Memory B cell (primary cell): ENCODE data around the gene PGR.

Experiments used
- ATAC-seq: fragments of 150-1000 bp; cut with Tn5 transposase; 2 replicates; pipeline ENCODE4 v1.10.0; 2021; ENCODE audit warnings: low read depth, mild to moderate bottlenecking, moderate library complexity
- DNase-seq, 2 donors: peaks; one replicate each; pipeline ENCODE4 v3.0.0; 2022; ENCODE audit warnings: low spot score in 2 of 2
- H3K27ac Mint-ChIP-seq: one replicate; pipeline ENCODE4 v1.8.0; 2022; ENCODE audit warnings: mild to moderate bottlenecking, moderate library complexity, mixed read lengths
- H3K27me3 Mint-ChIP-seq: one replicate; pipeline ENCODE4 v1.8.0; 2022; ENCODE audit warnings: mixed read lengths
- H3K36me3 Mint-ChIP-seq: one replicate; pipeline ENCODE4 v1.8.0; 2022; ENCODE audit warnings: mild to moderate bottlenecking, mixed read lengths
- H3K4me1 Mint-ChIP-seq: one replicate; pipeline ENCODE4 v1.8.0; 2022; ENCODE audit warnings: mixed read lengths
- H3K4me3 Mint-ChIP-seq: one replicate; pipeline ENCODE4 v1.8.0; 2022; ENCODE audit warnings: mild to moderate bottlenecking, moderate library complexity, mixed read lengths
- H3K9me3 Mint-ChIP-seq: one replicate; pipeline ENCODE4 v1.8.0; 2022; ENCODE audit warnings: mixed read lengths

PGR gene

DNA sequence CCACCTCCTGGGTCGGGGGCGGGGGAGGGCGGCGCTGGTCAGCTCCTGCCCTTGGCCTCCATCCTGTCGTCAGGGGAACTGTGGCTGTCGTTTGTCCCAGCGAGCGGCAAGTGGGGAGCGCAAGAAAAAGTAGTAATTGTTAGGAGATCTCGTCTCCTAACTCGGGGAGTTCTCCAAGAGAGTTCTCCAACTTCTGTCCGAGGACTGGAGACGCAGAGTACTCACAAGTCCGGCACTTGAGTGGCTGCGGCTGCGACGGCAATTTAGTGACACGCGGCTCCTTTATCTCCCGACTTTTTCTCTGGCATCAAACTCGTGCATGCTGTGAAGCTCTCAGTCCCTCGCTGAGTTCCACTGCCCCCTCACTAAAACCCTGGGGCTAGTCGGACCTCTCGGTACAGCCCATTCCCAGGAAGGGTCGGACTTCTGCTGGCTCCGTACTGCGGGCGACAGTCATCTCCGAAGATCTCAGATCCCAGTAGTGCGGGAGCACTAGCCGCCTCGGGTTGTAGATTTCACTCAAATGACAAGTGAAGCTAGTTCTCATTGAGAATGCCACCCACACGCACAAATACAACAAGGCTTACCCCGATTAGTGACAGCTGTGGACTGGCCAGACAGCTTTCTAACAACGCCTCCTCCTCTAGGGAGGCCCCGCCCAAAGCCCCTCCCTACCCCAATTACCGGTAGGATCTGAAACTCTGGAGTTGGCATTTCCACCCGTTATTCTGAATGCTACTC lies at the start of gene PGR:
PGR (minus strand) TSS at position 611 of the 741 bp plus-strand sequence. CDS start 743 bp downstream, outside the sequence.
- peaks cover 17% of the 10 kb centered on the region for H3K27me3 Mint-ChIP-seq
- H3K4me3 Mint-ChIP-seq: peak within 1 kb of the TSS; percentile 39
- no peak within 1 kb of the TSS for H3K27ac Mint-ChIP-seq
- ATAC-seq: no peak
- no peaks in the 10 kb centered on the region for H3K9me3 Mint-ChIP-seq
- no peaks in the 10 kb centered on the region for H3K36me3 Mint-ChIP-seq
- peaks cover 5% of the 10 kb centered on the region for H3K4me1 Mint-ChIP-seq
- DNase-seq: no peak

DNA sequence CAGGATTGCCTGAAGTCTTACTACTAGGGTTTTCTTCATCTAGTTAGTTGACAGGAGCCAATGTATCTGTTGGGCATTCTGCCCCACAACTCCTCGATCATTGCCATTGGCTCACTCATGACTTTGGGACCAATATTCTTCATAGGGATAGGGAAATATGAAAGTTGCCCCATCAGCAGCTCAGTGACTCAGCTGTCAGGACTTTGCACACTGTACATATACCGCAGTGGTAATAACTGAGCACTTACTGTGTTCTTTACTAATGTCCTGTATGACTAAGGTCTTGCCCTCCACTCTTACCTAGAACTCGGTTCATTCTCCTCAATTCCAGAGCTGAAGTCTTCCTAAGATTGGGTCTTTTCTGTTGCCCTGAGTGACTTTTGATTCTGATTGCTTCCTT lies 46.8 kb upstream of the PGR start:
- no peaks in the 10 kb centered on the region for H3K9me3 Mint-ChIP-seq
- peaks cover 2% of the 10 kb centered on the region for H3K27me3 Mint-ChIP-seq
- DNase-seq: no peak
- no peaks in the 10 kb centered on the region for H3K4me1 Mint-ChIP-seq
- H3K36me3 Mint-ChIP-seq: no peaks in the 10 kb centered on the region
- ATAC-seq: no peak
- H3K27ac Mint-ChIP-seq: no peak overlapping the region
- no peak overlapping the region for H3K4me3 Mint-ChIP-seq

DNA sequence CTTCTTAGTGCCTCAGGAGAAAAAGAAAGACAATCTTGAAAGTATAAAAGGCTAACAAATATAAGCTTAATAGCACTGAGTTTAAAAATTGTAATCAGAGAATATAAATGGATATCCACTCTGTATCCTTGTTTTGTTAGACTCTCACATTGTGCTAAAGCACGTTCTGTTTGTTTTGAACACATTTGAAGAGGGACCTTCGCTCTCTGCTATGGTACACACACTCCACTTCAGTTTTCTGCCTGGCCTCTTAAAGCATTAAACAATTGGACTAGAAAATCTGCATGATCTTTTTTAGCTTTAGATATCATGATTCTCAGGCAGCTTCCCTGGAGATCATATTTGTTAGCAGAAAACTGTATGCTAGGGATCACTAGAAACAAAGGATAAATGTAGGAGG lies 40.3 kb upstream of the PGR start:
- Mint-ChIP-seq H3K27me3 (peaks cover 3% of the 10 kb centered on the region), H3K4me3 (no peak overlapping the region), H3K36me3 (no peaks in the 10 kb centered on the region), H3K9me3 (peaks cover 6% of the 10 kb centered on the region), H3K4me1 (no peaks in the 10 kb centered on the region), H3K27ac (no peak overlapping the region)
- DNase-seq: no peak
- ATAC-seq: no peak

DNA sequence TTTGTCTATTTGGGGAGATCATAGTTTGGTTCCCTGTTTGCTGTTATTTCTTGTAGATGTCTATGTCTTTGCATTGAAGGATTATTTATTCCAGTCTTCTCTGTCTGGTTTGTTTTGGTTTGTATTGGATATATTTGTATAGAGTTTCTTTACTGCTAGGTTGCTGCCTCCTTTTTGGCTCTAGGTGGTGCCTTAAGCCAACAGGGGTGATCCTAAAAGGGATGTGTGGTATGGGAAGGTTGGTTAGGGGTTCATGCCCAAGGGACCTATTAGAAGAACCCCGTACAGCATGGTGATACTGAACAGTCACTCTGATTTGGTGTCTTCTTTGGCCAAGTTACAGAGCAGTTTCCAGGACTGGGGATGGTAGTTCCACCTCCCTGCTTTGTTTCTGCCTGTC lies 36.4 kb upstream of the PGR start:
- no peak overlapping the region for H3K4me3 Mint-ChIP-seq
- ATAC-seq (no peak), DNase-seq (no peak)
- H3K27ac Mint-ChIP-seq: no peak overlapping the region
- no peaks in the 10 kb centered on the region for H3K36me3 Mint-ChIP-seq
- H3K9me3 Mint-ChIP-seq: peaks cover 6% of the 10 kb centered on the region
- H3K4me1 Mint-ChIP-seq: no peaks in the 10 kb centered on the region
- peaks cover 3% of the 10 kb centered on the region for H3K27me3 Mint-ChIP-seq

DNA sequence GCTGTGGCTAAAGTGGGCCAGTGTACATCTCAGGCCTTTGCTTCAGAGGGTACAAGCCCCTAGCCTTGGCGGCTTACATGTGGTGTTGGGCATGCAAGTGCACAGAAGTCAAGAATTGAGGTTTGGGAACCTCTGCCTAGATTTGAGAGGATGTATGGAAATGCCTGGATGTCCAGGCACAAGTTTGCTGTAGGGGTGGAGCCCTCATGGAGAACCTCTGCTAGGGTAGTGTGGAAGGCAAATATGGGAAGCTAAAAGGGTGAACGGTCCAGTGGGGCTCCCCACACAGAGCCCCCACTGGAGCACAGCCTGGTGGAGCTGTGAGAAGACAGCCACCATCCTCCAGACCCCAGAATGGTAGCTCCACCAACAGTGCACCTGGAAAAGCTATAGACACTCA lies 28.5 kb upstream of the PGR start:
- Mint-ChIP-seq H3K4me3 (no peak overlapping the region), H3K27ac (no peak overlapping the region), H3K9me3 (peaks cover 20% of the 10 kb centered on the region), H3K4me1 (no peaks in the 10 kb centered on the region), H3K36me3 (peaks cover 4% of the 10 kb centered on the region), H3K27me3 (no peaks in the 10 kb centered on the region)
- ATAC-seq (no peak), DNase-seq (no peak)

DNA sequence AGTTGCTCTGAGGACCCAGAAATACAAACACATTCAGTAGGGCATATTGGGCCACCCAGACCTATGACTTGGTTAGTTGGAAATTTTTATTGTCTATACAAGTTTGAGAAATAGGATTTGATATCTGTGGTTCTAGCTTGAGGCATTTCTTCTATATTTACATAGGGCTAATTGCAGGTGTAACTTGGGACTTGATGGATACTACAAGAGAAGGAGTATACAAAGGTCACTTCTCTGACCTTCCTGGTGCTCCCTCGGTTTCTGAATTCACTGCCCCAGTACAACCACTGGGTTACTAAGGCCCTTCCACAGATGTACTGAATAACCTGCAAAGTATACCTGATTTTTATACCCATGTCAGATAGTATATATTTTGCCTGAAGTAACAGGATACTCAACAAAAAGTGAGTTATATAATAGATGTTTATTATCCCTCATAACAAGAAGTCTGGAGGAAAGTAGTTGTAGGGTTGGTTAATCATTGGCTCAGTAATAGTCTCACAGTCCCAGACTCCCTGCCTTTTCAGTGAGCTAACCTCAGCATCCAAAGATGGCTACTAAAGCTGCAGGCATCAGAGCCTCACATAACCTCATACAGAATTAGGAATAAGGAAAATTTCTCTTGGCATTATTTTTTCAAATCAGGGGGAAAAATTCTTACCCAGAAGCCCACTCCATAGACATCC lies 8.8 kb upstream of the PGR start:
- Mint-ChIP-seq H3K4me1 (no peaks in the 10 kb centered on the region), H3K27me3 (peaks cover 6% of the 10 kb centered on the region), H3K36me3 (no peaks in the 10 kb centered on the region), H3K9me3 (no peaks in the 10 kb centered on the region), H3K27ac (no peak overlapping the region), H3K4me3 (no peak overlapping the region)
- no peak for ATAC-seq
- no peak for DNase-seq

DNA sequence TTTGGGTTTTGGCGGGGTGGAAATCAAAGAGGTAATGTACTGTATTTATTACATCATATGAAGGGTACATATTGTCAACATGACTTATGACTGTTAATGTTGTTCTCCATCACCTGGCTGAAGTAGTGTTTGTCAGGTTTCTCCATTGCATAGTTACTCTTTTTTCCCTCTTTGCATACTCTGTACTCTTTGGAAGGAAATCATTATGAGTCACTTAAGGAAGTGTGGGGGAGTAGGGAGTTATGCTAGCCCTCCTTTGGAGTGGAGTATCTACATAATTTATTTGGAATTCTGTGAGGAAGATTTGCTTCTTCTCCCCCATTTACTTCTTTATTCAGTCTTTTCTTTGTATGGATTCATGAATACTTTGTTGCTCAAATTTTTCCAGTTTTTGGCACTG lies 3.6 kb upstream of the PGR start:
- no peak overlapping the region for H3K4me3 Mint-ChIP-seq
- H3K9me3 Mint-ChIP-seq: no peaks in the 10 kb centered on the region
- H3K27ac Mint-ChIP-seq: no peak overlapping the region
- peaks cover 3% of the 10 kb centered on the region for H3K4me1 Mint-ChIP-seq
- DNase-seq: no peak
- no peaks in the 10 kb centered on the region for H3K36me3 Mint-ChIP-seq
- peaks cover 16% of the 10 kb centered on the region for H3K27me3 Mint-ChIP-seq
- no peak for ATAC-seq

DNA sequence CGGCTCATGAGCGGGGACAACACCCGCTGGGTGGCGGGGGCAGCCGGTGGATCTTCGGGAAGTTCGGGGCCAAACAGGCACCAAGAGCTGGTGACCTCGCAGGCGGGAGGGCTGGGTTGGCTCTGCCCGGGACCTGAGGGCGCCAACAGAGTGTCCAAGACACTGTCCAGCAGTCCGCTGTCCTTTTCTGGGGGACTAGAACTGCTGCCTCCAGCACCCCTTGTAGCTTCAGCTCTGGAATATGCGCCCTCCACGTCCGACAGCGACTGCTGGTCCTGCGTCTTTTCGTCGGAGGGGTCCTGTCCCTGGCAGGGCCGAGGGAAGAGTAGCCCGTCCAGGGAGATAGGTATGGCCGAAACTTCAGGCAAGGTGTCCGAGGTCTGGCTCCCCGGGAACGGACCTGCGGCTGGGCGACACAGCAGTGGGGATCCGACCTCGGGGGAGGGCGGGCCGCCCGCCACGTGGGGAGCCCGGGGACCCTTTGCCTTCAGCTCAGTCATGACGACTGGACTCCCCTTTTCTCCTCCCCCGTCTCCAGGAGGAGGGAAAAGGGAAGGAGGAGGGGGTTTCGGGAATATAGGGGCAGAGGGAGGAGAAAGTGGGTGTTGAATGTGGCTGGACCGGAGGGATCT lies 926 bp downstream of the PGR start:
- no peaks in the 10 kb centered on the region for H3K36me3 Mint-ChIP-seq
- no peak overlapping the region for H3K27ac Mint-ChIP-seq
- ATAC-seq (no peak), DNase-seq (no peak)
- no peaks in the 10 kb centered on the region for H3K9me3 Mint-ChIP-seq
- peak overlapping the region; percentile 6 for H3K4me3 Mint-ChIP-seq
- H3K27me3 Mint-ChIP-seq: peaks cover 15% of the 10 kb centered on the region
- peaks cover 5% of the 10 kb centered on the region for H3K4me1 Mint-ChIP-seq

DNA sequence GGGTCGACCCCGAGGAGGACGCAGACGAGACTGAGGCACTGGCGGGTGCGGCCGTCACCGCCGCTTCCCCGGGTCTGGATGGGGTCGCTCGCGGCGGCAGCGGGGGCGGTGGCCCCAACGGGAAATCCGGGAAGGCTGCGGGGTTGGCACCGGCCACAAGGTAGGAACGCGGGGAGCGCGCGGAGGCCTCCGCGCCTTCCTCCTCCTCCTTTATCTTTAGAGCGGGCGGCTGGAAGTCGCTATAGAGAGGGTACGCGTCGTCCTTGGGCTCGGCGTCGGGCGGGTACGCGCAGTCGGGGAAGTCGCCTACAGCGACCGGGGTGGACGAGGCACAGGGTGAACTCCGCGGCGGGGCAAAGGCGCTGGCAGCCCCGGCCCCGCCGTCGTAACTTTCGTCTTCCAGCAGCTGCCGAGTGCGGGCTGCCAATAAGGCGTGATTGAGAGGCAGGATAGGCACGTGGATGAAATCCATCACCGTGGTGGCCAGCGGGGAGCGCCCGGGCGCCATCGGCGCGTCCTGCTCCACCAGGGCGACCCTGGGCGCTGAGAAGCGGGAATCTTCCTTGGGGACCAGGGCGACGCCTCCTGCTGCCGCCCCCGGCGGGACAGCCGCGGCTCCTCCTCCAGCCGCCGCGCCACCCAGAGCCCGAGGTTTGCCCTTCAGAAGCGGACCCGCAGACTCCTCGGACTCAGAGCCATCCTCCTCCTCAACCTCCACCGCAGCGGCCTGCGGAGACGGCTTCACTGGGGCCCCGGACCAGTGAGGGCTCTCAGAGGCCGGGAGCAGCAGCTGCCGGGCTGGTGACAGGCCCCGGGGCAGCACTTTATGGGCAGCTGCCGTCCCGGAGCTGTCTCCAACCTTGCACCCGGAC lies 1.7 kb downstream of the PGR start:
- H3K4me1 Mint-ChIP-seq: peaks cover 5% of the 10 kb centered on the region
- no peaks in the 10 kb centered on the region for H3K36me3 Mint-ChIP-seq
- peaks cover 16% of the 10 kb centered on the region for H3K27me3 Mint-ChIP-seq
- peak overlapping the region; percentile 65 for H3K4me3 Mint-ChIP-seq
- no peaks in the 10 kb centered on the region for H3K9me3 Mint-ChIP-seq
- peak in 1 of 2 donors; percentile 17 for DNase-seq
- H3K27ac Mint-ChIP-seq: no peak overlapping the region
- ATAC-seq: peak; percentile 21

DNA sequence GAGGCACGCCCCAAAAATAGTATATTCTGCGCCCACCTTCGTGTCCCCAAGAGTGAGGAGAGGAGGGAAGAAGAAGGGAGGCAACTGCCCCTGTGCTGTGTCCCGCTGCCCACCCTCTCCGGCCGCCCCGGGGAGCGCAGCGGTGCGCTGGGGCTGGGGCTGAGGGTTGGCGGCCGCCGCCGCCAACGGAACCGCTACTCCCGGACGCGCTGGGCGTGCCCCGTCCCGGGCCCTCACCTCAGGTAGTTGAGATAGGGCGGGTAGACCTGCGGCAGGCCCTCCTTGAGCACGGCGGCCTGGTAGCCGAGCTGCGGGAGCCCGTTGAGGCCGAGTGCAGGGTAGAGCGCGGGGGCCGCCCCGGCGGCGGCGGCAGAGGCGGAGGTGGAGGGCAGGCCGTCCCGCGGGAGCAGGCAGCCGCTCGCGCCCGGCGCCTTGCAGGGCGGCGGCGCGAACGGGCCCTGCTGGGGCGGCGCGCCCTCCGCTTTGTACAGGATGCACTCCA lies 2.4 kb downstream of the PGR start:
- Mint-ChIP-seq H3K4me1 (peaks cover 5% of the 10 kb centered on the region), H3K27me3 (peaks cover 18% of the 10 kb centered on the region), H3K27ac (no peak overlapping the region), H3K4me3 (peak overlapping the region; percentile 86), H3K9me3 (no peaks in the 10 kb centered on the region), H3K36me3 (no peaks in the 10 kb centered on the region)
- DNase-seq (peak; percentile 3 to 24), ATAC-seq (peak; percentile 51)

DNA sequence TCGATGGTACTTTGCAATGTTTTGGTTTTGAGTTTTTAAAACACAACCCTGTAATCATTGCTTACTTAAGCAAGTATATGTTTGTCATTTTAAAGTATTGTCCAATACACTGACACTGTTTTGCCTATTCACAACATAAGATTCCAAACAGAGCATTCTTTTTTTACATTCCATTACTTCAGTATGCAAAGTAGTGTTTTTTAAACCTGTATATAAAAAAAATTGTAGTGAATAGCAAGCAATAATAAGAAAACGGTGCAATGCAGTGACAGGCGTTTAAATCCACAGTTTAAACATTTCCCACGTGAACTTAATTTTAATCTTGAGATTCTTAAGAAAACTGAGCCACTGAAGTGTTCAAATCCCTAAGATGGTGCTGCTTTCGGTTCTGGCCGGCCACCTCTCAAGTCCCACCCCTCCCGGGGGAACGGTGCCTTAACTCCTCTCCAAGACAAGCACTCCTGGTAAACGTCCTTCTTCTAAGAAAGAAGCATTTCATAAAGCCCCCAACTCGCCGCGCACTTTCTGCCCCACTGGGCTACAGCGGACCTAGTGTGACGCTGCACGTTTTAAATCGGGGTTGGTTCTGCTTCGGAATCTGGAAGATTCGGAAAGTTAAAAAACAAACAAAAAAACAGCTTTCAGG lies 2.9 kb downstream of the PGR start:
- H3K4me3 Mint-ChIP-seq: peak overlapping the region; percentile 86
- ATAC-seq (peak; percentile 15), DNase-seq (peak in 1 of 2 donors; percentile 13)
- H3K27me3 Mint-ChIP-seq: peaks cover 18% of the 10 kb centered on the region
- H3K4me1 Mint-ChIP-seq: peaks cover 5% of the 10 kb centered on the region
- H3K9me3 Mint-ChIP-seq: no peaks in the 10 kb centered on the region
- no peak overlapping the region for H3K27ac Mint-ChIP-seq
- H3K36me3 Mint-ChIP-seq: no peaks in the 10 kb centered on the region

DNA sequence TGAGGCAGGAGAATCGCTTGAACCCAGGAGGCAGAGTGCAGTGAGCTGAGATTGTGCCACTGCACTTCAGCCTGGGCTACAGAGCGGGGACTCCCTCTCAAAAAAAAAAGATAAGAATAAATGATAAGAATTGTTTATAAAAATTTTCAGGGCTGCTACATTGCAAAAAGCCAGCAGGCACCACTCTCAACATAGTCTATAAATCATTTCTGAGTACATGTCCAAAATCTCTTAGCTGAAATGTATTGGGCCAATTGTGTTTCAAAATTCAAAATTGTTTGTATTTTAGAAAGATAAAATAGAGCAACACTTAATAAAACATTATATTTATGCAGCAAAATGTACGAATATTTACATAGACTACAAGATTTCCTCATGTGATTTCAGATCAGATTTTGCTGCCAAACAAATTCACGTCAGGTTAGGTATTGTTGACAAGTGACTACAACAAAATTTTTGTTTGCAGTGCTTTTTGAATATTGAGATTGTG lies 13.9 kb downstream of the PGR start:
- ATAC-seq: no peak
- no peaks in the 10 kb centered on the region for H3K4me1 Mint-ChIP-seq
- no peak overlapping the region for H3K4me3 Mint-ChIP-seq
- no peaks in the 10 kb centered on the region for H3K9me3 Mint-ChIP-seq
- H3K27me3 Mint-ChIP-seq: peaks cover 8% of the 10 kb centered on the region
- DNase-seq: no peak
- no peaks in the 10 kb centered on the region for H3K36me3 Mint-ChIP-seq
- no peak overlapping the region for H3K27ac Mint-ChIP-seq

DNA sequence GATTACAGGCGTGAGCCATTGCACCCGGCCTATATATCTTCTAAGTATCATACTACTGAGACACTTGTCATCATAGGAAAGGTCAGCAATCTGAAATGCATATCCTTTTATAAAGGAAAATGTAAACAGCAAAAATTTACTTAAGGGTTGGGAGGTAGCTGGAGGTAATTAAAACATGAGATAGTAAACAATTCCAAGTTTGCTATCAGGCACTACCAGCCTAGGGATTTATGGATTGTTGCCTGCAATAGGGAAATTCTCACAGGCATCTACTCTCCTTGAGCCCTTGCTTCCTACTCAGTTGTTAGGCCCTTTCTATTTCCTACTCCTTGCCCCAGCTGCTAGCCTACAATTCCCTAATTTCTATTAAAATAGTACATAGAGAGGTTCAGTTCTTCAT lies 16.1 kb downstream of the PGR start:
- H3K27me3 Mint-ChIP-seq: peaks cover 8% of the 10 kb centered on the region
- no peaks in the 10 kb centered on the region for H3K36me3 Mint-ChIP-seq
- no peak overlapping the region for H3K4me3 Mint-ChIP-seq
- no peak overlapping the region for H3K27ac Mint-ChIP-seq
- no peaks in the 10 kb centered on the region for H3K4me1 Mint-ChIP-seq
- ATAC-seq (no peak), DNase-seq (no peak)
- H3K9me3 Mint-ChIP-seq: peaks cover 4% of the 10 kb centered on the region
